HepG2 (cell line): Measurements from ENCODE around the gene TRIAP1. TPM values are rescaled to one million over a fixed set of nuclear protein-coding genes. Genes with fewer than 3 reads are reported as not detected.

Experiments used
- ATAC-seq: fragments of 200-7000 bp; cut with Tn5 transposase; 3 replicates; pipeline ENCODE4 v1.9.1; 2020; ENCODE audit warnings: mild to moderate bottlenecking, moderate library complexity
- BruUV-seq: library from RNA; stranded (reverse); fragments of 400-500 nt; replicated peaks from 2 replicates; lab custom pipeline; 2021; lab: Mats Ljungman, UMichigan
- CTCF ChIA-PET: fragments of 300-600 bp; formaldehyde crosslinking; extraction: SDS; loops from one replicate; lab custom pipeline; 2021; ENCODE audit warnings: low total read pairs, inconsistent platforms, low intra/inter-chr PET ratio; lab: Yijun Ruan, JAX
- POLR2A ChIA-PET: fragments of 350-600 bp; sonication (Branson Sonifier 250); formaldehyde crosslinking; loops from one replicate; lab custom pipeline; 2020; ENCODE audit warnings: antibody characterized with exemption, inconsistent platforms; lab: Yijun Ruan, JAX
- DNase-seq: peaks from one replicate; pipeline ENCODE4 v3.0.0-alpha.2; 2015; ENCODE audit warnings: low spot score
- FAIRE-seq: peaks from 3 replicates; lab custom pipeline; 2011; peaks lifted over from hg19 to GRCh38; lab: Jason Lieb, UNC
- H2AFZ ChIP-seq: one replicate; pipeline ENCODE4 v1.6.1; 2011; ENCODE audit warnings: low read length, inconsistent platforms
- H3K27ac ChIP-seq: fragments of 300-600 bp; 3 replicates; pipeline ENCODE4 v1.8.0; 2011; ENCODE audit warnings: mixed run types, mild to moderate bottlenecking, mixed read lengths, low read length, inconsistent platforms; ENCODE audit not compliant: insufficient read depth; ENCODE audit errors: extremely low read length
- H3K27me3 ChIP-seq, 2 experiments: fragments of 200-600 bp in 1 of 2; 2 replicates in 1 of 2; 3 replicates in 1 of 2; pipeline versions ENCODE4 v1.6.0 to v1.8.0; 2011; ENCODE audit warnings: low read length in 2 of 2, mild to moderate bottlenecking in 2 of 2, moderate library complexity in 2 of 2, inconsistent platforms in 1 of 2; ENCODE audit not compliant: insufficient read depth in 2 of 2, control insufficient read depth in 1 of 2
- H3K36me3 ChIP-seq, 2 experiments: fragments of 200-600 bp in 1 of 2; replicated peaks in 1 of 2; 2 replicates in 1 of 2; 3 replicates in 1 of 2; pipeline versions ENCODE4 v1.5.1 to v1.8.0; 2011; ENCODE audit warnings: low read length in 2 of 2, inconsistent platforms in 1 of 2; ENCODE audit not compliant: insufficient read depth in 2 of 2, control insufficient read depth in 1 of 2
- H3K4me1 ChIP-seq: 2 replicates; pipeline ENCODE4 v1.5.1; 2012; ENCODE audit warnings: low read length, inconsistent platforms; ENCODE audit not compliant: insufficient read depth
- H3K4me2 ChIP-seq: 2 replicates; pipeline ENCODE4 v1.6.0; 2011; ENCODE audit warnings: low read depth, low read length, inconsistent platforms
- H3K4me3 ChIP-seq, 3 experiments: fragments of 200-600 bp in 1 of 3; sonication (generic), shearing (Covaris generic) in 1 of 3; replicated peaks in 1 of 3; 2 replicates each; pipeline ENCODE4 v1.5.1; 2011 to 2016; ENCODE audit warnings: low read length in 3 of 3, inconsistent platforms in 2 of 3, low read depth in 2 of 3, mild to moderate bottlenecking in 2 of 3, control low read depth in 1 of 3, mixed read lengths in 1 of 3; ENCODE audit not compliant: insufficient read depth in 1 of 3
- H3K79me2 ChIP-seq: one replicate; pipeline ENCODE4 v1.6.1; 2011; ENCODE audit warnings: low read length, inconsistent platforms; ENCODE audit not compliant: insufficient read depth
- H3K9ac ChIP-seq: 2 replicates; pipeline ENCODE4 v1.6.0; 2011; ENCODE audit warnings: mild to moderate bottlenecking, low read depth, low read length, inconsistent platforms; ENCODE audit not compliant: insufficient read depth
- H3K9me3 ChIP-seq: 2 replicates; pipeline ENCODE4 v1.5.1; 2012; ENCODE audit warnings: mild to moderate bottlenecking, low read length
- H4K20me1 ChIP-seq: 2 replicates; pipeline ENCODE4 v1.6.0; 2011; ENCODE audit warnings: inconsistent platforms, mild to moderate bottlenecking, low read length, moderate library complexity; ENCODE audit not compliant: insufficient read depth
- ATF6 ChIP-seq: sonication (generic); formaldehyde crosslinking; conservative IDR thresholded peaks from 2 replicates; pipeline ENCODE4 v1.4.0; 2020; ENCODE audit warnings: missing genetic modification reagents
- HOXD1 ChIP-seq: sonication (generic); formaldehyde crosslinking; IDR thresholded peaks from 2 replicates; pipeline ENCODE4 v1.5.0; 2020; ENCODE audit warnings: missing genetic modification reagents
- KDM3A ChIP-seq: IDR thresholded peaks from 2 replicates; pipeline ENCODE4 v1.6.1; 2018; ENCODE audit warnings: low read depth, missing compliant biosample characterization
- MED1 ChIP-seq: sonication (generic); formaldehyde crosslinking; IDR thresholded peaks from 2 replicates; pipeline ENCODE4 v1.4.0; 2020; ENCODE audit warnings: missing genetic modification reagents
- MTF1 ChIP-seq: sonication (generic); formaldehyde crosslinking; IDR thresholded peaks from 2 replicates; pipeline ENCODE4 v1.5.0; 2020; ENCODE audit warnings: missing genetic modification reagents
- TARDBP ChIP-seq: sonication (generic); formaldehyde crosslinking; IDR thresholded peaks from 2 replicates; pipeline ENCODE4 v1.8.0; 2022; ENCODE audit warnings: mild to moderate bottlenecking, missing genetic modification reagents
- ZBTB20 ChIP-seq: sonication (generic); formaldehyde crosslinking; IDR thresholded peaks from 2 replicates; pipeline ENCODE4 v1.8.1; 2023; ENCODE audit warnings: missing genetic modification reagents, low read depth, mild to moderate bottlenecking, borderline replicate concordance
- ZNF124 ChIP-seq: sonication (generic); formaldehyde crosslinking; IDR thresholded peaks from 2 replicates; pipeline ENCODE4 v1.4.0; 2020; ENCODE audit warnings: missing genetic modification reagents
- ZNF441 ChIP-seq: sonication (generic); formaldehyde crosslinking; IDR thresholded peaks from 2 replicates; pipeline ENCODE4 v1.7.0; 2021; ENCODE audit warnings: missing genetic modification reagents, borderline replicate concordance
- ZNF549 ChIP-seq: sonication (generic); formaldehyde crosslinking; IDR thresholded peaks from 2 replicates; pipeline ENCODE4 v1.5.0; 2020; ENCODE audit warnings: missing genetic modification reagents
- ZNF644 ChIP-seq: IDR thresholded peaks from 2 replicates; pipeline ENCODE4 v1.6.1; 2016; ENCODE audit warnings: low read depth
- ZZZ3 ChIP-seq: sonication (generic); formaldehyde crosslinking; IDR thresholded peaks from 2 replicates; pipeline ENCODE4 v1.4.0; 2020; ENCODE audit warnings: missing genetic modification reagents, mild to moderate bottlenecking, borderline replicate concordance
- WGBS: methylation state at CpG from one replicate; pipeline ENCODE4 v1.1.6; 2017; ENCODE audit warnings: low lambda C conversion rate; 5-methylcytosine and 5-hydroxymethylcytosine counted together
- in situ Hi-C: cut with HindIII; loops from 2 replicates; pipeline ENCODE4 v1.10.0; 2017; ENCODE audit warnings: low pct_unique_long_range_greater_than_20kb; ENCODE audit not compliant: extremely low pct_ligation_motif_present
- intact Hi-C: fragments of 100-400 bp; cut with micrococcal nuclease; formaldehyde crosslinking; loops from one replicate; pipeline ENCODE4 v1.10.0; 2022; ENCODE audit not compliant: unreplicated experiment
- polyA plus RNA-seq, 8 experiments: library from polyadenylated mRNA; depleted of rRNA in 3 of 8; stranded (reverse) in 7 of 8; unstranded in 1 of 8; fragments of >200 nt; fragmentation: Illumina TruSeq in 4 of 8; extraction: Trizol in 4 of 8; gene quantifications; 2 replicates each; pipeline versions ENCODE4 v1.2.1 to v1.2.3, GENCODE V29; 2011 to 2016; ENCODE audit warnings: low read depth in 4 of 8, missing spikeins in 1 of 8, mixed read lengths in 1 of 8; ENCODE audit not compliant: insufficient read depth in 1 of 8
- total RNA-seq, 5 experiments: library from RNA; depleted of rRNA; stranded (reverse); fragments of >200 nt; fragmentation: Illumina TruSeq; extraction: Trizol; gene quantifications; 2 replicates each; pipeline ENCODE4 v1.2.3, GENCODE V29; 2016; ENCODE audit warnings: low read depth in 1 of 5
- TF ChIP-seq, protein P1 (sequence below), 2 experiments: fragments of 450-650 bp in 1 of 2; sonication (generic) in 1 of 2; formaldehyde crosslinking; IDR thresholded peaks; 2 replicates each; pipeline versions ENCODE4 v1.5.0 to v1.8.0; 2020 to 2022; ENCODE audit warnings: mild to moderate bottlenecking in 1 of 2, missing genetic modification reagents in 1 of 2

Gene TRIAP1
- total and polyA plus RNA-seq, 2 of the 13 experiments (the other 11 are each of a cell fraction or from before 2014, with no cell fraction given) = 55.0 to 117 TPM

- intact Hi-C loops (no loop called here), in situ Hi-C loops (no loop called here)
- H3K4me2 ChIP-seq = no peak overlapping the region
- BruUV-seq = no TSS peak
- ATAC-seq (no peak), FAIRE-seq (no peak), DNase-seq (no peak)
- H2AFZ ChIP-seq = no peak overlapping the region
- H3K4me3 ChIP-seq = no peak overlapping the region
- no peaks in the 10 kb centered on the region for H3K79me2 ChIP-seq
- H3K27ac ChIP-seq = no peak overlapping the region
- 35% methylated on average over 8 of the region's 8 CpGs for WGBS
- no peaks in the 10 kb centered on the region for H4K20me1 ChIP-seq
- TF ChIP-seq ATF6 (CRISPR knock-in tag) = no peak
- no peak for TF ChIP-seq ZNF549 (CRISPR knock-in tag)
- no peak for TF ChIP-seq HOXD1
- no peak for TF ChIP-seq TARDBP (CRISPR knock-in tag)
- TF ChIP-seq MED1 (CRISPR knock-in tag) = no peak
- TF ChIP-seq ZZZ3 (CRISPR knock-in tag) = no peak
- no peak for TF ChIP-seq ZNF124 (CRISPR knock-in tag)
- TF ChIP-seq, protein P1, sequence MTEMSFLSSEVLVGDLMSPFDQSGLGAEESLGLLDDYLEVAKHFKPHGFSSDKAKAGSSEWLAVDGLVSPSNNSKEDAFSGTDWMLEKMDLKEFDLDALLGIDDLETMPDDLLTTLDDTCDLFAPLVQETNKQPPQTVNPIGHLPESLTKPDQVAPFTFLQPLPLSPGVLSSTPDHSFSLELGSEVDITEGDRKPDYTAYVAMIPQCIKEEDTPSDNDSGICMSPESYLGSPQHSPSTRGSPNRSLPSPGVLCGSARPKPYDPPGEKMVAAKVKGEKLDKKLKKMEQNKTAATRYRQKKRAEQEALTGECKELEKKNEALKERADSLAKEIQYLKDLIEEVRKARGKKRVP (CRISPR knock-in tag; IDR thresholded peaks at IDR 0.05) = no peak
- TF ChIP-seq ZNF644 (CRISPR knock-in tag) = no peak
- TF ChIP-seq ZNF441 (CRISPR knock-in tag) = no peak
- TF ChIP-seq ZBTB20 (CRISPR knock-in tag) = no peak
- TF ChIP-seq KDM3A (CRISPR knock-in tag) = no peak
- no peak for TF ChIP-seq MTF1 (CRISPR knock-in tag)
- no peaks in the 10 kb centered on the region for H3K9me3 ChIP-seq
- H3K9ac ChIP-seq = no peak overlapping the region
- POLR2A ChIA-PET = no interaction called here
- H3K36me3 ChIP-seq = no peaks in the 10 kb centered on the region
- no peaks in the 10 kb centered on the region for H3K27me3 ChIP-seq
- CTCF ChIA-PET = interaction anchor here (4.1 kb wide), 1 partner anchor 71 kb away, joined by 48 read pairs; no protein-coding TSS in a partner anchor
- H3K4me1 ChIP-seq = peaks cover 13% of the 10 kb centered on the region
Measured at GRCh38 chr12:120428597-120429229, 17.5 kb downstream of the TRIAP1 start.
